Upper lobe of left lung (tissue), 6 donors: ENCODE measurements around the gene ZNF33B. TPM values are rescaled to one million over a fixed set of nuclear protein-coding genes. Genes with fewer than 3 reads are reported as not detected.

ENCODE experiments used
- ATAC-seq, 2 donors: fragments of 200-7000 bp; cut with Tn5 transposase; one replicate each; pipeline ENCODE4 v1.9.1; 2022; ENCODE audit warnings: mild to moderate bottlenecking in 2 of 2, moderate library complexity in 2 of 2; ENCODE audit not compliant: low FRiP score in 2 of 2
- DNase-seq, 2 donors: peaks; one replicate each; pipeline ENCODE4 v3.0.0-alpha.2; 2019 to 2020
- H3K27ac ChIP-seq, 4 donors: fragments of 200-600 bp; sonication (generic); one replicate each; pipeline ENCODE4 v1.5.1; 2016 to 2019
- H3K27me3 ChIP-seq, 4 donors: fragments of 200-600 bp; sonication (generic); one replicate each; pipeline ENCODE4 v1.5.1; 2017 to 2019
- H3K36me3 ChIP-seq, 4 donors: fragments of 200-600 bp; sonication (generic); one replicate each; pipeline ENCODE4 v1.5.1; 2016 to 2019
- H3K4me1 ChIP-seq, 4 donors: fragments of 200-600 bp; sonication (generic); one replicate each; pipeline ENCODE4 v1.5.1; 2018 to 2019
- H3K4me3 ChIP-seq, 4 donors: fragments of 200-600 bp; sonication (generic); one replicate each; pipeline ENCODE4 v1.5.1; 2017 to 2019; ENCODE audit warnings: mild to moderate bottlenecking in 2 of 4, moderate library complexity in 1 of 4
- H3K9me3 ChIP-seq, 4 donors: fragments of 200-600 bp; sonication (generic); one replicate each; pipeline ENCODE4 v1.5.1; 2018 to 2019
- CTCF ChIP-seq, 6 experiments: fragments of 450-650 bp in 4 of 6; fragments of 200-600 bp in 2 of 6; sonication (generic) in 2 of 6; IDR thresholded peaks; one replicate each; pipeline ENCODE4 v1.5.1; 2016 to 2019; ENCODE audit warnings: antibody characterized with exemption in 6 of 6
- EP300 ChIP-seq, 4 donors: sonication (generic); formaldehyde crosslinking; IDR thresholded peaks; one replicate each; pipeline ENCODE4 v1.5.1; 2017; ENCODE audit warnings: antibody characterized with exemption in 4 of 4, control low read depth in 2 of 4
- POLR2A ChIP-seq, 4 donors: fragments of 450-650 bp; IDR thresholded peaks; one replicate each; pipeline ENCODE4 v1.5.1; 2016 to 2017; ENCODE audit warnings: antibody characterized with exemption in 4 of 4, mild to moderate bottlenecking in 2 of 4
- POLR2AphosphoS5 ChIP-seq, 2 donors: sonication (generic); formaldehyde crosslinking; IDR thresholded peaks; one replicate each; pipeline ENCODE4 v1.5.1; 2017; ENCODE audit warnings: antibody characterized with exemption in 2 of 2
- WGBS, 2 donors: methylation state at CpG; one replicate each; pipeline ENCODE4 v1.1.5; 2017 to 2018; 5-methylcytosine and 5-hydroxymethylcytosine counted together
- total RNA-seq, 6 donors: library from RNA; depleted of rRNA in 4 of 6; stranded (reverse); fragments of >200 nt in 4 of 6; gene quantifications; one replicate each; pipeline versions ENCODE4 v1.1.0 to v1.2.1, GENCODE V29; 2016 to 2021
- donor health status: DM: no; HTN: no; CAD: no; lungs with moderate emphysema.
- donor health status: DM: no; HTN: yes; CAD: no; lungs with severe emphysema.

Gene ZNF33B
- total RNA-seq, 6 donors from 2014 or later = 20.2 to 51.3 (median 32.0) TPM

- Histone ChIP-seq H3K4me1 (peaks cover 0 to 5% (median 1%) of the 10 kb centered on the region in 4 donors), H3K27me3 (no peaks in the 10 kb centered on the region), H3K4me3 (no peak overlapping the region), H3K9me3 (no peaks in the 10 kb centered on the region), H3K27ac (no peak overlapping the region), H3K36me3 (no peaks in the 10 kb centered on the region)
- WGBS, 2 donors = 75 to 84% methylated on average over 4 of the region's 4 CpGs
- TF ChIP-seq CTCF (IDR thresholded peaks at IDR 0.05) (no peak), EP300 (IDR thresholded peaks at IDR 0.05) (no peak), POLR2A (IDR thresholded peaks at IDR 0.05) (no peak)
- DNase-seq (no peak), ATAC-seq (no peak)
These were observed 7.8 kb upstream of the ZNF33B start for GRCh38 chr10:42646214-42646613.

GRCh38 chr10:42645516-42645915, 7.1 kb upstream of the ZNF33B start:
- WGBS, 2 donors = 91% methylated on average over 12 of the region's 12 CpGs
- ATAC-seq (no peak), DNase-seq (no peak)
- no peaks in the 10 kb centered on the region for H3K9me3 ChIP-seq
- no peaks in the 10 kb centered on the region for H3K27me3 ChIP-seq
- H3K27ac ChIP-seq = no peak overlapping the region
- H3K4me3 ChIP-seq = no peak overlapping the region
- H3K4me1 ChIP-seq = peaks cover 0 to 3% (median 1%) of the 10 kb centered on the region in 4 donors
- H3K36me3 ChIP-seq = no peaks in the 10 kb centered on the region
- TF ChIP-seq POLR2A (IDR thresholded peaks at IDR 0.05) (no peak), CTCF (IDR thresholded peaks at IDR 0.05) (no peak), POLR2AphosphoS5 (IDR thresholded peaks at IDR 0.05) (no peak), EP300 (IDR thresholded peaks at IDR 0.05) (no peak)

GRCh38 chr10:42645103-42645502, 6.7 kb upstream of the ZNF33B start:
- H3K27ac ChIP-seq = no peak overlapping the region
- WGBS, 2 donors = 51 to 68% methylated on average over 4 of the region's 4 CpGs
- TF ChIP-seq CTCF (IDR thresholded peaks at IDR 0.05) = no peak
- TF ChIP-seq POLR2A (IDR thresholded peaks at IDR 0.05) = no peak
- no peak for TF ChIP-seq EP300 (IDR thresholded peaks at IDR 0.05)
- no peak for TF ChIP-seq POLR2AphosphoS5 (IDR thresholded peaks at IDR 0.05)
- ATAC-seq (no peak), DNase-seq (no peak)
- no peaks in the 10 kb centered on the region for H3K36me3 ChIP-seq
- no peak overlapping the region for H3K4me3 ChIP-seq
- no peaks in the 10 kb centered on the region for H3K4me1 ChIP-seq
- no peaks in the 10 kb centered on the region for H3K9me3 ChIP-seq
- H3K27me3 ChIP-seq = no peaks in the 10 kb centered on the region

DNA sequence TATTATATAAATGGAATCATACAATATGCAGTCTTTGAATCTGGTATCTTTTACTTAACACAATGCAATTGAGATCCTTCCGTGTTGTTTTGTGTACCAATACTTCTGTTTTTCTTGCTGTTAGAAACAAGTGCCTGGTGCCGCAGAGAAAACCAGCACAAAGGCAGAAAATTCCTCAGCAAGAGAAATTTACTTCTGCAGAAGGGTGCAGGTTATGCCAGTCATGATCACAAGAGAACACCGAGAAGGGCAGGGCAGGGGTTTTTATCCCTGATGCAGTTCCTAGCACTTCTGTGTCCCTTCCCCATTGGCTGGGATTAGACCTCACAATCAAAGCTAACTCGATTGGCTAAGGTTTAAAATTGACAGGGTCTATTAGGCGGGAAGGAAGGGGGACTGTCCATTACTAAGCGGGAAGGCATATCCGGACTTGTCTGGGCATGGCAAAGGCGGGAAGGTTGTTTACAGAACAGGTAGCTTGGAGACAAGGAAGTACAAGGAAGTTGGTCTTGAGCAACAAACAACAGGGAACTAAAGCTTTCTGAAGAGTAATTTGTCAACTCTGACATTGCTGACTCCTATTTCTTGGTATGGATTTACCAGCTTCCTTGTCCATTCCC, 2.4 kb upstream of the ZNF33B start:
- DNase-seq (no peak), ATAC-seq (no peak)
- Histone ChIP-seq H3K9me3 (no peaks in the 10 kb centered on the region), H3K36me3 (no peaks in the 10 kb centered on the region), H3K4me1 (peaks cover 0 to 14% (median 8%) of the 10 kb centered on the region in 4 donors), H3K27ac (no peak overlapping the region), H3K27me3 (no peaks in the 10 kb centered on the region), H3K4me3 (no peak overlapping the region)
- WGBS, 2 donors = 62 to 65% methylated on average over 8 of the region's 8 CpGs
- no peak for TF ChIP-seq POLR2AphosphoS5 (IDR thresholded peaks at IDR 0.05)
- TF ChIP-seq CTCF (IDR thresholded peaks at IDR 0.05) = no peak
- no peak for TF ChIP-seq EP300 (IDR thresholded peaks at IDR 0.05)
- no peak for TF ChIP-seq POLR2A (IDR thresholded peaks at IDR 0.05)

GRCh38 chr10:42638821-42639270, 476 bp upstream of the ZNF33B start:
- peaks cover 0 to 14% (median 8%) of the 10 kb centered on the region in 4 donors for H3K4me1 ChIP-seq
- peak overlapping the region; percentile 92 to 97 (median 94) for H3K27ac ChIP-seq
- no peaks in the 10 kb centered on the region for H3K27me3 ChIP-seq
- ATAC-seq = no peak
- TF ChIP-seq CTCF (IDR thresholded peaks at IDR 0.05) (no peak), POLR2AphosphoS5 (IDR thresholded peaks at IDR 0.05) (no peak), EP300 (IDR thresholded peaks at IDR 0.05) (no peak), POLR2A (IDR thresholded peaks at IDR 0.05) (no peak)
- H3K4me3 ChIP-seq = peak overlapping the region; percentile 80 to 90 (median 82)
- no peak for DNase-seq
- no peaks in the 10 kb centered on the region for H3K9me3 ChIP-seq
- no peaks in the 10 kb centered on the region for H3K36me3 ChIP-seq
- 0 to 2% methylated on average over 6 of the region's 6 CpGs for WGBS, 2 donors
